ENCODE data around the gene CDC73. TPM values are rescaled to one million over a fixed set of nuclear protein-coding genes. Genes with fewer than 3 reads are reported as not detected.

CDC73 gene
- total and polyA plus RNA-seq, 7 donors: 5.3 to 30.1 (median 24.9) TPM

GRCh38 chr1:193156117-193156821, 34.4 kb downstream of the CDC73 start:
- Histone ChIP-seq H3K9me3 (no peaks in the 10 kb centered on the region), H3K4me1 (no peaks in the 10 kb centered on the region), H3K4me3 (no peak overlapping the region), H3K27ac (no peak overlapping the region), H3K27me3 (ENCODE audit: insufficient read depth in 3 of 3, low read length in 2 of 3) (no peaks in the 10 kb centered on the region), H3K36me3 (ENCODE audit: insufficient read depth in 1 of 2, low read depth in 1 of 2) (peaks cover 0 to 48% of the 10 kb centered on the region in 2 donors)
- WGBS, 3 donors: 94 to 97% (median 97%) methylated on average over 3 of the region's 3 CpGs
- intact Hi-C loops (cut with DNase I): no loop called here
- no peak for ATAC-seq
- TF ChIP-seq CTCF (IDR thresholded peaks at IDR 0.05): no peak
- DNase-seq: no peak

- H3K36me3 ChIP-seq (ENCODE audit: insufficient read depth in 1 of 2, low read depth in 1 of 2): peaks cover 0 to 42% of the 10 kb centered on the region in 2 donors
- DNase-seq (no peak), ATAC-seq (no peak)
- intact Hi-C loops (cut with DNase I): no loop called here
- no peak for TF ChIP-seq CTCF (IDR thresholded peaks at IDR 0.05)
- no peaks in the 10 kb centered on the region for H3K4me1 ChIP-seq
- no peaks in the 10 kb centered on the region for H3K27me3 ChIP-seq (ENCODE audit: insufficient read depth in 3 of 3, low read length in 2 of 3)
- H3K9me3 ChIP-seq: no peaks in the 10 kb centered on the region
- H3K27ac ChIP-seq: no peak overlapping the region
- WGBS, 3 donors: 72 to 86% (median 73%) methylated on average over 3 of the region's 3 CpGs
- H3K4me3 ChIP-seq: no peak overlapping the region
Observed at GRCh38 chr1:193156822-193157142, 35.0 kb downstream of the CDC73 start.

GRCh38 chr1:193157360-193157759, 35.5 kb downstream of the CDC73 start:
- ATAC-seq (no peak), DNase-seq (no peak)
- H3K4me3 ChIP-seq: no peak overlapping the region
- no peak for TF ChIP-seq CTCF (IDR thresholded peaks at IDR 0.05)
- no peaks in the 10 kb centered on the region for H3K27me3 ChIP-seq (ENCODE audit: insufficient read depth in 3 of 3, low read length in 2 of 3)
- H3K27ac ChIP-seq: no peak overlapping the region
- WGBS, 3 donors: 86 to 87% (median 86%) methylated on average over 2 of the region's 2 CpGs
- no peaks in the 10 kb centered on the region for H3K9me3 ChIP-seq
- H3K36me3 ChIP-seq (ENCODE audit: insufficient read depth in 1 of 2, low read depth in 1 of 2): peaks cover 0 to 37% of the 10 kb centered on the region in 2 donors
- intact Hi-C loops (cut with DNase I): no loop called here
- no peaks in the 10 kb centered on the region for H3K4me1 ChIP-seq

- TF ChIP-seq CTCF (IDR thresholded peaks at IDR 0.05): no peak
- no peaks in the 10 kb centered on the region for H3K27me3 ChIP-seq (ENCODE audit: insufficient read depth in 3 of 3, low read length in 2 of 3)
- H3K4me1 ChIP-seq: peaks cover 9% of the 10 kb centered on the region
- intact Hi-C loops (cut with DNase I): no loop called here
- no peak overlapping the region for H3K4me3 ChIP-seq
- DNase-seq: no peak
- ATAC-seq: no peak
- no peak overlapping the region for H3K27ac ChIP-seq
- no peaks in the 10 kb centered on the region for H3K36me3 ChIP-seq (ENCODE audit: insufficient read depth in 1 of 2, low read depth in 1 of 2)
- 65 to 81% (median 71%) methylated on average over 1 of the region's 1 CpG for WGBS, 3 donors
- H3K9me3 ChIP-seq: no peaks in the 10 kb centered on the region
Observed at GRCh38 chr1:193176113-193176512, 54.3 kb downstream of the CDC73 start.

GRCh38 chr1:193176788-193177187, 55.0 kb downstream of the CDC73 start:
- H3K27me3 ChIP-seq (ENCODE audit: insufficient read depth in 3 of 3, low read length in 2 of 3): no peaks in the 10 kb centered on the region
- no peak for ATAC-seq
- H3K9me3 ChIP-seq: no peaks in the 10 kb centered on the region
- no peak for TF ChIP-seq CTCF (IDR thresholded peaks at IDR 0.05)
- no peak overlapping the region for H3K4me3 ChIP-seq
- intact Hi-C loops (cut with DNase I): no loop called here
- H3K36me3 ChIP-seq (ENCODE audit: insufficient read depth in 1 of 2, low read depth in 1 of 2): no peaks in the 10 kb centered on the region
- peaks cover 12% of the 10 kb centered on the region for H3K4me1 ChIP-seq
- no peak for DNase-seq
- no peak overlapping the region for H3K27ac ChIP-seq

Data from psoas muscle (tissue), 8 donors.